GM12878 (cell line): ENCODE data around the gene NACA2.

Source experiments
- CREB1 ChIP-seq: IDR thresholded peaks from 2 replicates; pipeline ENCODE4 v1.6.1; 2012; ENCODE audit warnings: low read depth, mild to moderate bottlenecking, inconsistent platforms
- CTCF ChIP-seq, 3 experiments: IDR thresholded peaks in 2 of 3; conservative IDR thresholded peaks in 1 of 3; 2 replicates each; pipeline ENCODE4 v1.5.1; 2011; ENCODE audit warnings: low read depth in 3 of 3, low read length in 3 of 3, mild to moderate bottlenecking in 3 of 3, control low read depth in 2 of 3, moderate library complexity in 2 of 3, inconsistent platforms in 1 of 3, mixed read lengths in 1 of 3; ENCODE audit not compliant: control insufficient read depth in 2 of 3, insufficient read depth in 1 of 3; ENCODE audit errors: extremely low read depth in 1 of 3
- EGR1 ChIP-seq, 2 experiments: IDR thresholded peaks; 1 replicate in 1 of 2; 2 replicates in 1 of 2; pipeline ENCODE4 v1.6.1; 2011 to 2012; ENCODE audit warnings: low read depth in 2 of 2, low read length in 2 of 2, borderline replicate concordance in 1 of 2, mild to moderate bottlenecking in 1 of 2, moderate library complexity in 1 of 2
- ESRRA ChIP-seq: IDR thresholded peaks from 2 replicates; pipeline ENCODE4 v1.6.1; 2012; ENCODE audit warnings: mild to moderate bottlenecking, low read length, improper control_type of control experiment
- ETV6 ChIP-seq, 2 experiments: fragments of 450-650 bp in 1 of 2; IDR thresholded peaks in 1 of 2; conservative IDR thresholded peaks in 1 of 2; 2 replicates each; pipeline ENCODE4 v1.6.1; 2014; ENCODE audit warnings: antibody characterized with exemption in 1 of 2, borderline replicate concordance in 1 of 2, low read depth in 1 of 2, mild to moderate bottlenecking in 1 of 2, moderate library complexity in 1 of 2
- EZH2 ChIP-seq: IDR thresholded peaks from 2 replicates; pipeline ENCODE4 v1.6.1; 2012; ENCODE audit warnings: low read depth, mild to moderate bottlenecking, control low read depth, inconsistent platforms, low read length, borderline replicate concordance; ENCODE audit not compliant: control insufficient read depth
- HDGF ChIP-seq: fragments of 450-650 bp; IDR thresholded peaks from 2 replicates; pipeline ENCODE4 v1.6.1; 2016; ENCODE audit warnings: antibody characterized with exemption
- MEF2B ChIP-seq: fragments of 450-650 bp; IDR thresholded peaks from 2 replicates; pipeline ENCODE4 v1.6.1; 2018; ENCODE audit warnings: mild to moderate bottlenecking, moderate library complexity; ENCODE audit not compliant: partially characterized antibody, poor library complexity, severe bottlenecking
- MTA3 ChIP-seq: IDR thresholded peaks from 2 replicates; pipeline ENCODE4 v1.6.1; 2012; ENCODE audit warnings: low read length, inconsistent platforms, borderline replicate concordance
- MYC ChIP-seq: IDR thresholded peaks from 2 replicates; pipeline ENCODE4 v1.6.1; 2011; ENCODE audit warnings: mild to moderate bottlenecking, low read length, moderate library complexity, inconsistent platforms; ENCODE audit not compliant: insufficient read depth, insufficient replicate concordance, insufficient read length, severe bottlenecking
- NRF1 ChIP-seq: conservative IDR thresholded peaks from 2 replicates; pipeline ENCODE4 v1.6.1; 2011; ENCODE audit warnings: mild to moderate bottlenecking, low read depth, low read length, improper control_type of control experiment
- POLR2A ChIP-seq: IDR thresholded peaks from 2 replicates; pipeline ENCODE4 v1.6.1; 2011; ENCODE audit warnings: low read depth, mild to moderate bottlenecking, low read length
- TCF12 ChIP-seq: IDR thresholded peaks from 2 replicates; pipeline ENCODE4 v1.6.1; 2011; ENCODE audit warnings: low read depth, mild to moderate bottlenecking, low read length
- TF ChIP-seq, protein P1 (sequence below): IDR thresholded peaks from 2 replicates; pipeline ENCODE4 v1.6.1; 2012; ENCODE audit warnings: low read depth, low read length, improper control_type of control experiment

DNA sequence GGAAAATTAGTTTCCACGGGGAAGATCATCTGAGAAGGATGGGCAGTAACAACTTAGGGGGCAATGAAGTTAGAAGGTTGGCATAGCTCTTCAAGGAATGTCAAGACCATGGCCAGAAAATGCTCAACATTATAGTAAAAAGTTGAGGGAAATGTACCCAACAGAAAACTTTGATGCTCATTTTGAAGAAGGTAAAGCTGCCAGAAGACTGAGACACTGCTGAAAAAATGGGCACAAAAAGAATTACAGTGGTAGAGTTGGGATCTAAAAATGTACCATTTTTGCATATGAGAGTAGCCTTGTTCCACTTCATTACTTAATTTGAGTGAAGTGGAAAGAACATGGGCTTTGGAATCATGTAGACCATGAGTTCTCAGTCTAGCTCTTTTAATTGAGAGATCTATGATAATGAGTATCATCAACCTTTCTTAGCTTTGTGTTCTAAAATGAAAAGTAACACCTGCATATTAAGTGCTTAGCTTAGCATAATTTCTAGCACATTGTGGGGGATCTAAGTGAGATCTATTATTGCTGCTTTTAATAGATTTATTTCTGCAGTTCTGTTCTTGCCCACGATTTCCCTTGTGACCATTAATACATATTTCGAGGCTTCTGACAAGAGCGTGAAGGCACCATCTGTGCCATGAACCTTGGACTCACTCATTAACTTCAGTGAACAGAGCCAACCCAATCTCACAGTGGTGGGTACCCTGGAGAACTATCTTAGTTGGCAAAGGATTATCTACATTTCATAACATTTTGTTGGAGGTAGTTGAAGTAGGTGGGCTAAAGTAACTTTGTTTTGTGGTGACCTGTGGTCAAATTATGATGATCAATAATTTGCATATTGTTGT, 3.0 kb downstream of the NACA2 start:
- TF ChIP-seq EZH2 (no peak), MEF2B (no peak), ESRRA (no peak), EGR1 (IDR thresholded peaks at IDR 0.05; ENCODE audit: borderline replicate concordance in 1 of 2, low read depth in 2 of 2, low read length in 2 of 2) (no peak), MTA3 (no peak), ETV6 (conservative IDR thresholded peaks at IDR 0.05 in 1 of 2, IDR thresholded peaks at IDR 0.05 in 1 of 2; ENCODE audit: borderline replicate concordance in 1 of 2, low read depth in 1 of 2) (0 out of 4 replicates have a peak, but pooled peaks of 1 of the 2 experiments have one; percentile 41), CTCF (IDR thresholded peaks at IDR 0.05 in 2 of 3, conservative IDR thresholded peaks at IDR 0.05 in 1 of 3; ENCODE audit: control insufficient read depth in 2 of 3, extremely low read depth in 1 of 3, insufficient read depth in 1 of 3, low read depth in 3 of 3, low read length in 3 of 3) (no peak), CREB1 (no peak), POLR2A (no peak), NRF1 (no peak), MYC (no peak), TCF12 (no peak), HDGF (no peak)
- TF ChIP-seq, protein P1, sequence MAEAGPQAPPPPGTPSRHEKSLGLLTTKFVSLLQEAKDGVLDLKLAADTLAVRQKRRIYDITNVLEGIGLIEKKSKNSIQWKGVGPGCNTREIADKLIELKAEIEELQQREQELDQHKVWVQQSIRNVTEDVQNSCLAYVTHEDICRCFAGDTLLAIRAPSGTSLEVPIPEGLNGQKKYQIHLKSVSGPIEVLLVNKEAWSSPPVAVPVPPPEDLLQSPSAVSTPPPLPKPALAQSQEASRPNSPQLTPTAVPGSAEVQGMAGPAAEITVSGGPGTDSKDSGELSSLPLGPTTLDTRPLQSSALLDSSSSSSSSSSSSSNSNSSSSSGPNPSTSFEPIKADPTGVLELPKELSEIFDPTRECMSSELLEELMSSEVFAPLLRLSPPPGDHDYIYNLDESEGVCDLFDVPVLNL: no peak
